WI38 (cell line): ENCODE measurements around the gene MRPL53.

ENCODE experiments used
- H3K4me3 ChIP-seq: 2 replicates; pipeline ENCODE4 v1.5.1; 2011; ENCODE audit warnings: low read depth, mild to moderate bottlenecking, control low read depth, low read length
- TF ChIP-seq, protein P1 (sequence below): IDR thresholded peaks from 2 replicates; pipeline ENCODE4 v1.5.1; 2012; ENCODE audit warnings: low read depth, mild to moderate bottlenecking, control low read depth, low read length

MRPL53 gene

DNA sequence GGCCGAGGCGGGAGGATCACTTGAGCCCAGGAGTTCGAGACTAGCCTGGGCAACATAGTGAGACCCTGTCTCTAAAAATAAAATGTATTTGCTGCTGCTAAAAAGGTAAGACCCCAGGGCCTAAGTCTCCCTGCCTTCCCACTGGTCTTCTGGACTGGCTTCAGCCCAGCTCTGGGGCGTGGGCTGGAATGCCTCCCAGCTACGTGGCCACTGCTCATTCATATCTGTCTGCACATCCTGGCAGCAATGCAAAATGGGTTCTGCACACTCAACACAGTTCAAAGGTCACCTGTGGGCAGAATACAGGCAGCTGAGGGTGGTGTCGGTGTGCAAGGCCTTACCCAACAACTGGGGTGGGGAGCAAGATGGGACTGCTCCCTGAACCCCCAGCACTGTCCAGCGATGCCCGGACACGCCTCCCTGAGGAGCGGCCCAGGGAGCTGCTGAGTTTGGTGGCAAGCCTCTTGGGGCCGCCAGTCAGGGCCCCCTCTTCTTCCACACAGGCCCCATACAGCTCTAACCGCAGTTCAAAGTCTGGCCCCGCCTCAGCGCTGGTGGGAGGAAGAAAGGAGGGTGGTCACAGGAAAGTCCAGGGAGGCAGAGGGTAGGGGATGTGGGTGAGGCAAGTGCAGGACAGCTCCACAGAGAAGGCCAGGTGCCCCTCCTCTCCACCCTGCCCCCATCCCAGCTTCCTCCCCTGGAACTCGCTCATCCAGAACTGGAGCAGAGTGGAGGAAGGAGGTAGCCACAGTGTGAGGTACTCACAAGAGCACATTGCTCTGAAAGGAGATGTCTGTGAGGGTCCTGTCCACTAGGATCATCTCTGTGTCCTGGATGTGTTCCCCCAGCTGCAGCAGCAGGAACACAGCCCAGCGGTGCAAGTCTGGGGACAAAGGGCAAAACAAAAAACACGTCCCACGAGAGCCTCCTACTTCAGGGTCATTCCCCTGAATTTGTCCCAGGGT lies 42.7 kb downstream of the MRPL53 start:
- no peak overlapping the region for H3K4me3 ChIP-seq
- TF ChIP-seq, protein P1, sequence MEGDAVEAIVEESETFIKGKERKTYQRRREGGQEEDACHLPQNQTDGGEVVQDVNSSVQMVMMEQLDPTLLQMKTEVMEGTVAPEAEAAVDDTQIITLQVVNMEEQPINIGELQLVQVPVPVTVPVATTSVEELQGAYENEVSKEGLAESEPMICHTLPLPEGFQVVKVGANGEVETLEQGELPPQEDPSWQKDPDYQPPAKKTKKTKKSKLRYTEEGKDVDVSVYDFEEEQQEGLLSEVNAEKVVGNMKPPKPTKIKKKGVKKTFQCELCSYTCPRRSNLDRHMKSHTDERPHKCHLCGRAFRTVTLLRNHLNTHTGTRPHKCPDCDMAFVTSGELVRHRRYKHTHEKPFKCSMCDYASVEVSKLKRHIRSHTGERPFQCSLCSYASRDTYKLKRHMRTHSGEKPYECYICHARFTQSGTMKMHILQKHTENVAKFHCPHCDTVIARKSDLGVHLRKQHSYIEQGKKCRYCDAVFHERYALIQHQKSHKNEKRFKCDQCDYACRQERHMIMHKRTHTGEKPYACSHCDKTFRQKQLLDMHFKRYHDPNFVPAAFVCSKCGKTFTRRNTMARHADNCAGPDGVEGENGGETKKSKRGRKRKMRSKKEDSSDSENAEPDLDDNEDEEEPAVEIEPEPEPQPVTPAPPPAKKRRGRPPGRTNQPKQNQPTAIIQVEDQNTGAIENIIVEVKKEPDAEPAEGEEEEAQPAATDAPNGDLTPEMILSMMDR = no peak

DNA sequence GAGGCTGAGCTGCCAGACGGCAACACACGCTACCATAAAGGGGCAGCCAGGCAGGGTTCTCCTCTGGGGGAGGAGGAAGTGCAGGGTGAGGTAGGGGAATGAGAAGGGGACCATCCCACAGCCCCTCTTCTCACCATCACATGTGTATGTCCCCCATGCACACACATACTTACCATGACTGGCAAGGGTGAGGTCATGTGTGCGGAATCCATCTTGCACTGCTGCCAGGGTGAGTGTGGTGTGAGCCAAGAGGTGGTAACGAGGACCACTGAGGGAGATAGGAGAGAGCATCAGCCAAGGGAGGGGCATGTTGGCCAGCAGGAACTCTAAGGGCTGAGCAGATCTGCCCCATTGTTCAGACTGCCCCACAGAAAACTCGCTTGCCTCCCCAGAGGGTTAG lies 43.8 kb downstream of the MRPL53 start:
- TF ChIP-seq, protein P1 = no peak
- no peak overlapping the region for H3K4me3 ChIP-seq

DNA sequence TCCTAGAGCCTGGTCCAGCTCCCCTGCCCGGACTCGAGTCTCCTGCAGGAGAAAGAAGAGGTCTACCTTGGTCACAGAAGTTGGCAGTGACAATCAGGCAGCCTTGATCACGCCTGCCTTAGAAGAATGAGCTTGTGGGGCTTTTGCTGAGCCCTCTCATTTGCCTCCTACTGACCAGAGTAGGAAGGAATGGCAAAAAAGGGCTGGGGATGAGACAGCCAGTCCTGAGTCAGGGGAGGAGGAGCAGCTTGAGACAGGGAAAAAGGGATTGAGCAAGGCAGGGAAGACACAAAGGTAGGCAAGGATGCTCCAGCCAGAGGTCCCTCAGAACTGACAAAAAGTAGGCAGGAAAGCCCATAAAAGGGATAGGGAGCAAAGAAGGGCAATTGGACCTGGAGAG lies 44.9 kb downstream of the MRPL53 start:
- TF ChIP-seq, protein P1 = no peak
- no peak overlapping the region for H3K4me3 ChIP-seq

DNA sequence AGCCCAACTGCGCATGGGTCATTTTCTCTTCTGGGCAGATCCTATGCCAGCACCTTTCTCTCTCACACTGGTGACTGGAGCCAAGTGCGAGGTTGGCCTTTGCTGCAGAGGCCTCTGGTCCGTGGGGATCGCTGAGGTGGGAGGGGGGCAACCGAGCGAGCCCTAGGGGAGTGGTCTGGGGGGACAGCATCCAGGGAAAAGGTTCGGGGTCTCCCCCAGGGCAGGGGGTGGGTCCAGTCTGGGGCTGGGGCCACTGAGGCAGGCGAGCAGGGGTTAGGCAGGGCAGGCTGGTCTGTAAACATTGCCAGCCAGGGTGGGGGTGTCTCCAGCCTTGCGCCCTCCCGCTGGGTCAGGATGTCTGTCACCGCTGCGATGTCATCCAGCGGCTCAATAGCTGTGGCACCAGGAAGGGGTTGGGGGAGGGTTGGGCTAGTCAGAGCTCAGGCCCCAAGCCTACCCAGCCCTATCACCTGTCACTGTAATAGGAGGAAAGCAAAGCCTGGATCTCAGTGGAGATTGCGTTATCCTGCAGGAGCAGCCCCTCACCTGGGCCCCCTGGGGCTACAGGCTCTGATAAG lies 46.2 kb downstream of the MRPL53 start:
- H3K4me3 ChIP-seq = no peak overlapping the region
- TF ChIP-seq, protein P1 = no peak

DNA sequence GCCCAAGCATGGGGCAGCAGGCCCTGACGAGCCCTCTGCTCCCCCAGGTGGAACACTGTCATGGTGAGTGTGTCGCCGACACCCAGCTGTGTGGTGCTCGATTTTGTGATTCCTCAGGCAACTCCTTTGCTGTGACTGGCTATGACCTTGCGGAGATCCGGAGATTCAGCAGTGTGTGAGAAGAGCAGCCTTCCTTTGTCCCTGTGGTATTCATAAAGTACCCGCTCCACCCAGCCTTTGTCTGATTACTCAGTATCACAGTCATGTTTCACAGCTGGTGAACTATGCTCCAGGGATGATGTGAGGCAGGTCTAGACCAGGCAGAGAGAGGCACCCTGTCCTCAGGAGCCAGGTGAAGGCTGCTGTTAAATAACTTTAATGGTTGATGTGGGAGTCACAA lies 47.0 kb downstream of the MRPL53 start:
- no peak overlapping the region for H3K4me3 ChIP-seq
- TF ChIP-seq, protein P1 = no peak

DNA sequence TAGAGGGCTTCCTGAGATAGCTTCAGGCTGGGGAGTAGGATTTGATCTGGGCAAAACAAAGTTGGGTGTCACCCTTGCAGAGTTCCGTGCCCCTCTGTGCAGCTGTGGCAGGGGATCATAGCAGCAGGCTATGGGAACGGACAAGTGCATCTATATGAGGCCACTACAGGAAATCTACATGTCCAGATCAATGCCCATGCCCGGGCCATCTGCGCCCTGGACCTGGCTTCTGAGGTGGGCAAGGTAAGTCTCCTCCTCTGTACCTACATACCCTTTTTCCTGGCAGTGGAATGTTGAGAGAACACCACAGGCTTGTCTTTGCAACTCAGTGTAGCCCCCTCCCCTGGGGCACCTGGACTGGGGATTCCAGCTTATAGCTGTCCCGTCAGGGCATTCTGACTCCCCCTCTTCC lies 47.5 kb downstream of the MRPL53 start:
- no peak overlapping the region for H3K4me3 ChIP-seq
- TF ChIP-seq, protein P1 = no peak

DNA sequence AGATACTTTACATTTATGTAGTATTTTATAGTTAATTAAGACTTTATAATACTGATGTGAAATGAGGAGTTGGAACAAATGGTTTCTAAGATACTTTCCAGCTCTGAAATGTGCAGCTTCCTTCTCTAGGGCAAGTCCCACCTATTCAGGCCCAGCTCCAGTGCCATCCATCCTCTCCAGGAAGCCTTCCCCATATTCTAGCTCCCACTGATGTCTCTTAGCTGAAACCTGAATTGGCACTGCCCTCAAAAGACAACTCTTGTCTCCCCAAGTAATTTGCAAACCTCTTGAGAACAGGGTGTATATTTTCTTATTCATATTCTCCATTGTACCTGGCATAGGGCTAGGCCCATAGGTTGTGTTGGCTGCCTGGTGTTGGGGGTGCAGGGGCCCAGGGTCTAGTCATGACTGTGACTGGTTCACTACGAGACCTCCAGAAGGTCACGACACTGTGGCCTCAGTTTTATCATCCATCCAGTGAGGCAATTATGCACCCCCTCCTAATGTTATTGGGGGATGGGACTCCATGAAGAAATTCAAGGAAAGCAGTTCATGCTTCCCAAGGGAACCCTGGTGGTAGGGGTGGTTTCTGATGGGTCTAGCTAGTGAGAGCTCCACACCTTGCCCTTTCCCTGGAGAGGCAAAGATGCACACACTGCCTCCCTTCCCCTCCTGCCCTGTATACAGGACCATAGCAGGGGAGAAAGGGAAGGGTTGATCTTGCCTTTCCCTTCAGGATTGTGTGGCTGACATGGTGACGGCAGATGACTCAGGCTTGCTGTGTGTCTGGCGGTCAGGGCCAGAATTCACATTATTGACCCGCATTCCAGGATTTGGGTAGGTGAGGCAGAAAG lies 48.1 kb downstream of the MRPL53 start:
- no peak overlapping the region for H3K4me3 ChIP-seq
- TF ChIP-seq, protein P1 = no peak
